Activated effector memory CD4-positive, alpha-beta T cell treated with Interleukin-2 at 50 U/mL for 16 hours (primary cell): ENCODE data around the gene KCTD16.

Source experiments
- DNase-seq: peaks from one replicate; pipeline ENCODE4 v3.0.0-alpha.2; 2020

KCTD16 gene

GRCh38 chr5:144170276-144171024 lies at the start of gene KCTD16, which contains the start of gene YIPF5:
Gene KCTD16, plus strand, starts transcription at chr5:144170873.
Gene YIPF5, minus strand, starts transcription at chr5:144170659. Its CDS starts 704 bp downstream, at chr5:144169955.
- peak; percentile 96 for DNase-seq

GRCh38 chr5:144121577-144121976 lies 49.1 kb upstream of the KCTD16 start:
- no peak for DNase-seq

GRCh38 chr5:144122081-144122480 lies 48.6 kb upstream of the KCTD16 start:
- no peak for DNase-seq

- DNase-seq, result no peak
Measured at GRCh38 chr5:144122641-144123040, 48.0 kb upstream of the KCTD16 start.

DNA sequence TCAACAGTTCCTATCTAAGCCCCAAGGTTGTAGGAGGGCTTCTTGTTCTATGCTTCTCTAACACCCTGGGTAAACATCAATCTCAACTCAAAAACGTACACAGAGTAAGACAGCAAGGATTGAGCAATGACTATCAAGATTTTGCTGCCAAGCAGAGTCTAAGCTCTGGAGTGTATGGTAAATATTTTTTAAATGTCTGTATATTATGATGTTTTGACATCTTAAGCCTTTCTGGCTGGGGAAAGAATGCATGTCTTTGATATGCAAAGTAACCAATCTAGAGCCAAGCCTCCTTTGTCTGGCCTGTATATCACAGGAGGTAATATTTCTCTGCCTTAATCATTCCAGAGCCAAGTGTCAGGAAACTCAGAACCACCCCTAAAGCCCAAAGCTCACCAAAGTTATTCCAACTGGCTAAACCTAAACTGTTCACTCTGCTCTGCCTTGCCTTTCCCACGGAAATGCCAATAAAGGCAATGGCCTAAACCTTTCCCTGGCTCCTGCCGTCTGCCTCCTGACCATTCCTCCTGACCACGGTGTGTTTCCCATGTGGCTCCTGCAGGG lies 45.4 kb upstream of the KCTD16 start:
- DNase-seq, result no peak

DNA sequence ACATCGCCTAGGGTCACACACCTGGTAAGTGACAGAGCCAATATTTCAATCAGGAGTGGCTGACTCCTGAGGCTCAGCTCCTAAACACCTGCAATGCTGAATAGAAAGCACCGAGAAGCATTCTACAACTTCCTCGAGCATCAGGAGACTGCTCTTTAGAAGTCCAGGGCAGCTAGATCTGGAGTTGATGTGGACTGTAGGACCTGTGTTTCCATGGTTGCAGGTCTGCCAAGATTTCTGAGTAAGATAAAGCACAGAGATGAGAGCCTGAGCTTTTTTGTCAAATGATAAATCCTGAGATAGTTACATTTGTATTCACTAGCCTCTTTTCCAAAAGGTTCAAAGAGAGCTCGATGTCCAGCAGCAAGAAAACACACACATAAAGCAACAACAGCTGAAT lies 44.0 kb upstream of the KCTD16 start:
- DNase-seq, result no peak

GRCh38 chr5:144128844-144129243 lies 41.8 kb upstream of the KCTD16 start:
- DNase-seq, result no peak

DNA sequence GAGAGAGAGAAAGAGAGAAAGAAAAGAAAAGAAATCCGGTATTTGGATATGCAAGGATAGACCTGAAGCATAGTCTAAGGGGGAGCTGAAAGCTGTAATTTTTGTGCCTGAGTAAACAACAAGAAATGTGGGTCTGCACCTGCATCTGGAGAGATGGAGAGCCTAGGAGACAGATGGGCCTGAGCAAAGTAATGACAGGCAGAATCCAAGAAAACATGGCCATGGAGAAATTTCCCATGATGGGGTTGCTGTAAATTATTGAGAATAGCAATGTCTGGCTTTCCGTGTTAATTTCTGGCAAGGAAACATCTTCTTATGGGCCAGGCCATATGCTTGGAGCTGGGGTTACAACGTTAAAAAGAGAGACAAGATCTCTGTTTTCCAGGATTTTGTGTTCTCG lies 40.4 kb upstream of the KCTD16 start:
- no peak for DNase-seq

- DNase-seq, result no peak
Measured at GRCh38 chr5:144131261-144131660, 39.4 kb upstream of the KCTD16 start.

DNA sequence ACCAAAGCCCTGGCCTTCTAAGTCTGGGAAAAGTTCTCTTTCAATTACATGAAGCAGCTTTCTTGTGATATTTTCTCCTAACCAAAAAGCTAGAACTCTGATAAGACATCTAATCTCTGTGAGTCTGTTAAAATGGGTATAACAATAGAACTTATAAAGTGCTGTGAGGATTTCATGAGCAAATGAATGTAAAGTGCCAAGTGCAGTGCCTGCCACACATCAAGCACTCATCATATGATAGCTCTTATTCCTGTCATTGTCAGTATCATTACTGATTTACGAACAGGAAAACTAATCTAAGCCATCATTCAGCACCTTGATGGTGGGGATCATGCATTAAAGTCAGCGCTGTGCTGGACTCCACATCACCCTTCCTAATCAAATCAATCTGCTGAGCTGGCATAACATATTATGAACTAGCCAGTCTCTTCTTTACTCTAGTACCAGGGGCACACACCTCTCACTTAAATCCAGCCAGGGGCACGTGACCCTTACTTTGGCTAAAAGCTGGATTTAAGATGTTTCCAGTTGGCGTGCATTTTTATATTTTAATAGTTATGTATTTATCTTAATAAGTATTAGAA lies 37.5 kb upstream of the KCTD16 start:
- no peak for DNase-seq

DNA sequence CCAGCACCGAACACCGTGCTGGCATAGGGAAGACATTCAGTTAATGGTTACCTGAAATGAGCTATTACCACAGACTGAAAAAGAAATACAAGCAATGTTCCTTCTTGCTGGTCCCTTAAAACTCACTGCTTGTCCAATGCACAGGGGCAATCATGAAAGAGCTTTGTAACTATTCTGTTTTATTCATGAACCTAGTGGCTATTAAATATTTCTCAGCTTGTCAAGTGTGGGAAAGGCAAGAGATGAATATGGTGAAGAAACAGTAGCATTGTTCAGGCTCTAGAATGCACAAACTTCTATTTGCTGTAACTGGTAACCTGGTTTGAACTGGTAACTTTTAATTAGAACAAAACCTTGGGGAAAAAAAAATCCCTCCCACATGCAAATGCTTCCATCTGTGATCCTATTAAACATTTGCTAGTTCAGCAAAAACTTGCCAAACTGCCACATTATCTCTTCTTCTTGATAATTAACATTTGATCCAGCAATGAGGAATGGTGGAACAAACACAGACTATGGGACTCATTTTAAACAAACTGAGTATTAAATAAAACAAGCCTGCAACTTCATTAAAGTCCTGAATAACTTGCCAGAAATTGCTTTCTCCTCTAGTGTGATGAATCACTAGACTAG lies 36.4 kb upstream of the KCTD16 start:
- no peak for DNase-seq

- no peak for DNase-seq
Measured at GRCh38 chr5:144135113-144135762, 35.4 kb upstream of the KCTD16 start.

DNA sequence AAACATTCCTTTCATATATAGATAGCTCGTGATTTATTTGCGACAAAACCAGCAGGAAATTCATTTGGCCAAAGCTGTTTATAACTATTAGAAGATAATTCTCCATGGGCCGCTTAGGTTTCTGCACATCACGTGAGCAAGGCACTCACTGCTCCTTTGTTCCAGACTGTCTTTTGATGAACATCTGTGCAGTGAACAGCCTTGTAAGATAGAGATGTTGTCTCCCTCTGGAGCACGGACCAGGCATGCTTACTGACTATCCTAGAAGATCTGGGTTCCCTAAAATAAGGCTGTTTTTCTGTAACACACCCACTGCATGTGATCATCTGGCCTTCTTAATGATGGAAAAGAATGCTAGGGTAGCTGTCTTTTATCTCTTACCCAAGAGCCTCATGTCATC lies 31.1 kb upstream of the KCTD16 start:
- DNase-seq, result no peak

GRCh38 chr5:144141585-144141984 lies 29.1 kb upstream of the KCTD16 start:
- no peak for DNase-seq

GRCh38 chr5:144142139-144142823 lies 28.4 kb upstream of the KCTD16 start:
- DNase-seq, result no peak

- DNase-seq, result no peak
Measured at GRCh38 chr5:144142824-144143162, 27.9 kb upstream of the KCTD16 start.

DNA sequence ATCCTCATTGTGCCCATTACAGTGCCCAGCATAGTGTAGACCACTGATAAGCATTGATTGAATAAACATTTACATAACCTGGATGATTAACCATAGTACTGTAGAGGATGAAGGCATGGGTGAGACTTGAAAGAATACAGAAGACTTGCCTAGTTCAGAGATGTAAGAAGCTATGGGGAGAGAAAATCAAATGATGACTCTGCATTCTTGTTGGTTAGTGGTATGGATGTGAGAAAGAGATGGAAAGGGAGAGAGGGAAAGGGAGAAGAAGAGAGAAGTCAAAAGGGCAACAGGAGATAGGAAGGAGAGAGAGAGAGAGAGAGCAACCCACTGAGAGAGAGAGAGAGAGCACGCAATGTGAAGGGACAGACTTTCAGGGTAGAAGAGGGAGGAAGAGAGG lies 27.0 kb upstream of the KCTD16 start:
- DNase-seq, result no peak

GRCh38 chr5:144144956-144145751 lies 25.5 kb upstream of the KCTD16 start:
- no peak for DNase-seq

- no peak for DNase-seq
Measured at GRCh38 chr5:144151026-144151425, 19.6 kb upstream of the KCTD16 start.

- no peak for DNase-seq
Measured at GRCh38 chr5:144156767-144157171, 13.9 kb upstream of the KCTD16 start.

DNA sequence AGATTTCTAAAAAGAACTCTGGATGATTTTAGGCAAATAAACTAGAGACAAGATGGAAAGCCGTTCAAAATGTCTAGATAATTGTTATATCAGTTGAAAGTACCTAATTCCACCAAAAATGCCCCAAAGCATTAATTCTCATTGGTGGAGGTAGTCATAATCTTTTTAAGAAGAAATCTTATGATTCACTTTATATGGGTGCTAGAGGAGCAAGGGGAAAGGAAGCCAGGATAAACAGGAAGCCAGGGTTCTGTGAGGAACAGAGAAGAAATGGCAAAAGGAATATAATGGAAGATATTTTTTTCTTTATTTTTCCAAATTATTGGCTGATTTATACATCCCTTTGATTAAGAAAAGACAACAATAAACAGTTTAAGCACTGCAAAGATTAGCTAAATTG lies 8.0 kb upstream of the KCTD16 start:
- no peak for DNase-seq

DNA sequence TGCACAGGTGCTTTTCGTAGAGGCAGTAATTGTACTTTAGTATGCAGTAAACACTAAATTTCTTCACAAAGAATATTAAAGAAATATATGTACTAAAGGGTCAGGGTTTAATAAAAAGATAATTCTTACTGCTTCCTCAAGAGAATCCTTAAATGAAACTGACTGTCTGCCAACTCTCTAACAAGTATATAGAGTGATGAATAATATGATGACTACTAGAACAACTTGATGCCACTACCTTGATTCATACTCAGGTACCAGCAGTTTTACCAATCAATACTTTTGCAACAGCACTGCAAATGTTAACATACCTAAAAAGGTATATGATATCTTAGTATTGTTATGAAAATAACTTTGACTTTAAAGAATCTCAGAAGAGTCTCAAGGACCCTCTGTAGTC lies 4.0 kb upstream of the KCTD16 start:
- no peak for DNase-seq
